Mammary epithelial cell (primary cell): ENCODE data around the gene BRME1.

Experiments used
- EZH2 ChIP-seq: IDR thresholded peaks from 2 replicates; pipeline ENCODE4 v1.6.1; 2012; ENCODE audit warnings: low read length, inconsistent platforms, borderline replicate concordance
- TF ChIP-seq, protein P1 (sequence below), 2 donors: IDR thresholded peaks in 1 of 2; conservative IDR thresholded peaks in 1 of 2; 2 replicates each; pipeline ENCODE4 v1.5.1; 2011 to 2012; ENCODE audit warnings: inconsistent platforms in 2 of 2, low read length in 2 of 2, mild to moderate bottlenecking in 2 of 2, control low read depth in 1 of 2, low read depth in 1 of 2; ENCODE audit not compliant: insufficient read depth in 1 of 2; ENCODE audit errors: extremely low read depth in 1 of 2

DNA sequence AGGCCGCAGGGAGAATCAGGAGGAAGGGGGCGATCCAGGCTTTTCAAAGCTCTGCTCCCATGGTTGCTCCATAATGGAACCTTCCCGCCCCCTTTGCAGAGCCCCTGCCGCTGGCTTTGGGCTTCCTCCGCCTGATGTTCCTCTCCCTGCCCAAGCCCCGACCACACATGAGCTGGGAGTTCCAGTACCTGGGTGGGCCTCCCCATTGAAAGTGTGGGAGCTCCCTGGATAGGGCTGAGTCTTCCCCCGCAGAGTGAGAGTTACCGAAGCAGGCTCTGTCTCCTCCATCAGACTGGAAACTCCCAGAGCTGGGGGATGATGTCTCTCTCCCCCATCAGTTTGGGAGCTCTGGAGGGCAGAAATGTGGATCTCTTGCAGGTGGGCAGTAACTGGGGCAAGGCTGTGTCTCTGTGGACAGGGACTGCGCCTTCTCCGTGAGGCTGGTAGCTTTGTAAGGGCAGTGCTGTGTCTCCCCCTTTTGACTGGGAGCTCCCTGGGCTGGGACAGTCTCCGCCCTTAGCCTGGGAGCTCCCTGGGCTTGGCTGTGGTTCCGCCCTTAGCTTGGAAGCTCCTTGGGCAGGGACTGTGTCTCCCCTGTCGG, 47.1 kb upstream of the BRME1 start:
- TF ChIP-seq, protein P1, sequence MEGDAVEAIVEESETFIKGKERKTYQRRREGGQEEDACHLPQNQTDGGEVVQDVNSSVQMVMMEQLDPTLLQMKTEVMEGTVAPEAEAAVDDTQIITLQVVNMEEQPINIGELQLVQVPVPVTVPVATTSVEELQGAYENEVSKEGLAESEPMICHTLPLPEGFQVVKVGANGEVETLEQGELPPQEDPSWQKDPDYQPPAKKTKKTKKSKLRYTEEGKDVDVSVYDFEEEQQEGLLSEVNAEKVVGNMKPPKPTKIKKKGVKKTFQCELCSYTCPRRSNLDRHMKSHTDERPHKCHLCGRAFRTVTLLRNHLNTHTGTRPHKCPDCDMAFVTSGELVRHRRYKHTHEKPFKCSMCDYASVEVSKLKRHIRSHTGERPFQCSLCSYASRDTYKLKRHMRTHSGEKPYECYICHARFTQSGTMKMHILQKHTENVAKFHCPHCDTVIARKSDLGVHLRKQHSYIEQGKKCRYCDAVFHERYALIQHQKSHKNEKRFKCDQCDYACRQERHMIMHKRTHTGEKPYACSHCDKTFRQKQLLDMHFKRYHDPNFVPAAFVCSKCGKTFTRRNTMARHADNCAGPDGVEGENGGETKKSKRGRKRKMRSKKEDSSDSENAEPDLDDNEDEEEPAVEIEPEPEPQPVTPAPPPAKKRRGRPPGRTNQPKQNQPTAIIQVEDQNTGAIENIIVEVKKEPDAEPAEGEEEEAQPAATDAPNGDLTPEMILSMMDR (conservative IDR thresholded peaks at IDR 0.05 in 1 of 2, IDR thresholded peaks at IDR 0.05 in 1 of 2; ENCODE audit: extremely low read depth in 1 of 2, insufficient read depth in 1 of 2, low read depth in 1 of 2, low read length in 2 of 2): peak; percentile 16 to 50
- TF ChIP-seq EZH2: no peak
